SK-N-SH (cell line): Measurements from ENCODE around the gene RHOT2.

Source experiments
- CTCF ChIP-seq: fragments of 200-600 bp; sonication (generic); IDR thresholded peaks from 2 replicates; pipeline ENCODE4 v1.6.1; 2017; ENCODE audit warnings: antibody characterized with exemption, mild to moderate bottlenecking, moderate library complexity
- GATA2 ChIP-seq: sonication (generic); formaldehyde crosslinking; IDR thresholded peaks from 2 replicates; pipeline ENCODE4 v1.5.0; 2020; ENCODE audit warnings: mild to moderate bottlenecking, missing genetic modification reagents
- POLR2AphosphoS5 ChIP-seq: IDR thresholded peaks from 2 replicates; pipeline ENCODE4 v1.6.1; 2012; ENCODE audit warnings: low read depth, low read length

DNA sequence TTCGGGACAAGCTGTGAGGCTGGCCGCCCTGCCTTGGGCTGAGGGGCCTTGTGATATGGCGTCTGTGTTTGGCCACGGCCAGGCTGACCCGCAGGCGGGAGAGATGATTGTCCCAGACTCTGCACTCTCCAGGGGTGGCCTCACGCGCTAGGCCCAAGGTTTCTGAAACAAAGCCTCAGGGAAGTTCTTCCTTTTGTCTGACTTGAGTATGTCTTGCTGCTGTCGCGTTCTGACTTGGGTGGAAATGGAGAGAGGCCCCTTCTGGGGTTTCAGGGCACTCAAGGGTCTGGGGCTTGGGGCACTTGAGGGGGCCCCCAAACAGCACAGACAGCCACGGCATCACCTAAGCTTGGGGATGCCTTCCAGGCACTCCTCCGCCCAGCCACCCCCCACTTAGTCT is 43.2 kb downstream of the RHOT2 start:
- TF ChIP-seq POLR2AphosphoS5, result no peak
- no peak for TF ChIP-seq CTCF
- TF ChIP-seq GATA2 (CRISPR knock-in tag), result no peak
